ENCODE measurements around the gene FTSJ3.

DNA sequence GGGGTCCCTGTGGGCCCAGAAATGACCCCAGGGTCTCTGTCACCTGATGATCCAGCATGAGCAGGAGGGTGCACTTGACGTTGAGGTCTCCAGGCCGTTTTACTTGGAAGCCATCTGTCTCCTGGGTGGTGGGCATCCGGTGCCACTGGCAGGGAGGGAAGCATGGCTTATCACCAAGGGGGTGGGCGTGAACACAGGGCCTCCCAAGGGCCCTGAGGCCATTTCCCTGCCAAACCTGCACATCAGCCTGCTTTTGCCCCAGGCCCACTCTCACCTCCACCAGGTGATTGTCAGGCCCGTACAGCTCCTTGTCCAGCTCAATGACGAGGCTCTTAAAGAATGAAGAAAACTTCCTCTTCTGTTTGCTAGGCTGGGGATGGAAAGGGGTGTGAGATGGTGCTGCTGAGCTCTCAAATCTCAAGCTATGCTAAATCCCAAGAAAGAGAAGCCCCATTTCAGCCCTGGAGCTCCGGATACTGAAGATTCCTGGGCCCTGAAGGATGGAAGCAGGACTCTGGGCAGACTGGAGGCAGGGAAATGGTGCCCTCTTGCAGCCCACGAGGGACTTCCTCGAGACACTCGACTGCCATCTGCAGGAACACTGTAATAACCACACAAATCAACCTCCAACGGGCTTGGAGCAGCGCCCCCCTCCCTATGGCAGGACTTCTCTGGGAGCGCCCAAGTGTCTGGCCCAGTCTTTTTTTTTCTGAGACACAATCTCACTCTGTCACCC is 7.1 kb upstream of the FTSJ3 start:
- TF ChIP-seq GATA2 (IDR thresholded peaks at IDR 0.05; ENCODE audit: low read depth, low read length) (no peak), GATA3 (IDR thresholded peaks at IDR 0.05; ENCODE audit: low read depth, low read length) (no peak)
